Measurements from ENCODE around the gene SYT7. TPM values are rescaled to one million over a fixed set of nuclear protein-coding genes. Genes with fewer than 3 reads are reported as not detected.

Gene SYT7
- total and polyA plus RNA-seq, 2 of the 8 experiments (the other 6 are each of a cell fraction or from before 2014, with no cell fraction given) = 9.6 to 10.5 TPM

GRCh38 chr11:61625525-61625924 lies 44.6 kb upstream of the SYT7 start:
- WGBS, 2 experiments (ENCODE audit: extremely low coverage in 1 of 2, insufficient coverage in 1 of 2, insufficient read length in 1 of 2, insufficient replicate concordance in 2 of 2, low coverage in 1 of 2, low lambda C conversion rate in 2 of 2, missing lambda C conversion rate in 1 of 2) = 88% methylated on average over 3 of the region's 3 CpGs; no CpG with 5 or more reads in 1 of the 2 experiments
- Histone ChIP-seq H3K4me3 (ENCODE audit: extremely low read depth in 1 of 4, insufficient read depth in 2 of 4, low read depth in 3 of 4, low read length in 4 of 4) (no peak overlapping the region), H3K27me3 (replicated peaks in 1 of 4; ENCODE audit: control insufficient read depth in 3 of 4, extremely low read depth in 1 of 4, insufficient read depth in 3 of 4, low read length in 3 of 4) (no peaks in the 10 kb centered on the region), H2BK120ac (replicated peaks; ENCODE audit: low read depth, low read length) (peak overlapping the region; percentile 45), H2BK12ac (ENCODE audit: low read depth, low read length) (peak overlapping the region; percentile 20; the same call in 1 of the 2 replicates), H2AK5ac (ENCODE audit: low read depth, low read length) (peak overlapping the region; percentile 76; the same call in 1 of the 2 replicates), H3K4me2 (ENCODE audit: insufficient read depth in 1 of 2, low read depth in 2 of 2, low read length in 2 of 2) (no peak overlapping the region), H4K91ac (replicated peaks; ENCODE audit: insufficient read length, low read length) (peak overlapping the region; percentile 6), H3K9me3 (ENCODE audit: insufficient read depth in 2 of 2, low read depth in 1 of 2, low read length in 1 of 2) (no peaks in the 10 kb centered on the region), H3K4me1 (replicated peaks in 1 of 4; ENCODE audit: control insufficient read depth in 3 of 4, insufficient read depth in 4 of 4, low read length in 3 of 4) (peaks cover 8 to 28% (median 21%) of the 10 kb centered on the region in 4 experiments), H3K36me3 (ENCODE audit: control insufficient read depth in 2 of 4, insufficient read depth in 4 of 4, low read length in 3 of 4) (no peaks in the 10 kb centered on the region), H3K18ac (ENCODE audit: extremely low read depth, low read length) (peak overlapping the region; percentile 48; the same call in 1 of the 2 replicates), H2BK20ac (ENCODE audit: low read length) (peak overlapping the region; percentile 6; the same call in 1 of the 2 replicates), H4K20me1 (replicated peaks in 1 of 2; ENCODE audit: control insufficient read depth in 1 of 2, insufficient read depth in 2 of 2, low read length in 2 of 2) (no peaks in the 10 kb centered on the region), H2AFZ (ENCODE audit: low read length) (no peak overlapping the region), H3K79me1 (ENCODE audit: low read depth, low read length) (no peaks in the 10 kb centered on the region), H3K4ac (replicated peaks; ENCODE audit: insufficient read length, low read depth, low read length) (no peak overlapping the region), H3K27ac (ENCODE audit: low read depth, low read length) (no peak overlapping the region), H4K8ac (ENCODE audit: extremely low read depth, insufficient read depth, low read length) (no peak overlapping the region), H4K5ac (ENCODE audit: insufficient read length, low read depth, low read length) (no peak overlapping the region), H3K14ac (ENCODE audit: insufficient read length) (no peak overlapping the region), H3K23me2 (ENCODE audit: low read depth, low read length) (peaks cover 3% of the 10 kb centered on the region; the same call in 1 of the 2 replicates), H3K79me2 (ENCODE audit: control insufficient read depth in 1 of 2, insufficient read depth in 2 of 2, low read length in 2 of 2) (no peaks in the 10 kb centered on the region), H3K56ac (replicated peaks; ENCODE audit: insufficient read length, low read depth, low read length) (no peak overlapping the region), H2BK5ac (ENCODE audit: low read depth, low read length) (no peak overlapping the region), H2BK15ac (ENCODE audit: low read length) (no peak overlapping the region), H3K9ac (replicated peaks in 1 of 4; ENCODE audit: extremely low read depth in 1 of 4, low read depth in 3 of 4, low read length in 3 of 4) (no peak overlapping the region), H3K23ac (ENCODE audit: insufficient read length) (no peak overlapping the region)
- peak; percentile 86 for TF ChIP-seq KDM1A (IDR thresholded peaks at IDR 0.05; ENCODE audit: borderline replicate concordance, low read length)
- TF ChIP-seq HDAC2 (IDR thresholded peaks at IDR 0.05; ENCODE audit: borderline replicate concordance in 1 of 2, low read depth in 2 of 2, low read length in 2 of 2) = peak in 1 of 2 experiments; percentile 47; a peak in 1 of 4 replicates
- no peak for TF ChIP-seq TBP (IDR thresholded peaks at IDR 0.05; ENCODE audit: low read depth, low read length)
- no peak for TF ChIP-seq SIN3A (conservative IDR thresholded peaks at IDR 0.05 in 1 of 2, IDR thresholded peaks at IDR 0.05 in 1 of 2; ENCODE audit: low read depth in 1 of 2, low read length in 2 of 2)
- FAIRE-seq (no peak), DNase-seq (ENCODE audit: low read depth in 1 of 2, low spot score in 2 of 2) (no peak)
- CTCF ChIA-PET (ENCODE audit: partially characterized antibody) = interaction anchor here (0.7 to 21.9 kb wide), 11 partner anchors 10 to 121 kb away, joined by 3 to 335 read pairs (median 5); partner anchors contain the start of gene SYT7
- POLR2A ChIA-PET (ENCODE audit: partially characterized antibody) = interaction anchor here (1.4 to 3.4 kb wide), 2 partner anchors 20 to 37 kb away, joined by 4 to 9 read pairs; no protein-coding TSS in a partner anchor

All from H1 (cell line).